GM12873 (cell line): ENCODE measurements around the gene TIGD3.

Experiments
- CTCF ChIP-seq: IDR thresholded peaks from 2 replicates; pipeline ENCODE4 v1.5.1; 2012; ENCODE audit warnings: low read depth, mild to moderate bottlenecking, moderate library complexity, low read length, control low read depth; ENCODE audit not compliant: insufficient read depth; ENCODE audit errors: missing control alignments

The TIGD3 gene

GRCh38 chr11:65352783-65353182, 1.8 kb upstream of the TIGD3 start:
- peak; percentile 4 for TF ChIP-seq CTCF

GRCh38 chr11:65353376-65353775, 1.2 kb upstream of the TIGD3 start:
- no peak for TF ChIP-seq CTCF

GRCh38 chr11:65353900-65354264, 669 bp upstream of the TIGD3 start:
- TF ChIP-seq CTCF = no peak

- TF ChIP-seq CTCF = no peak
These were observed 643 bp downstream of the TIGD3 start for GRCh38 chr11:65355013-65355775.

- TF ChIP-seq CTCF = no peak
These were observed 1.3 kb downstream of the TIGD3 start for GRCh38 chr11:65355776-65356393.

GRCh38 chr11:65356394-65356972, 1.9 kb downstream of the TIGD3 start:
- no peak for TF ChIP-seq CTCF

- TF ChIP-seq CTCF = no peak
These were observed 3.4 kb downstream of the TIGD3 start for GRCh38 chr11:65357856-65358356.
